Adrenal gland (tissue), 12 donors: ENCODE measurements around the gene SPTLC2. TPM values are rescaled to one million over a fixed set of nuclear protein-coding genes. Genes with fewer than 3 reads are reported as not detected.

Experiments used
- DNase-seq, 7 donors: peaks; one replicate each; pipeline ENCODE4 v3.0.0-alpha.2; 2019 to 2020
- H3K27ac ChIP-seq, 5 donors: fragments of 200-600 bp; sonication (generic) in 4 of 5; 1 replicate in 3 of 5; 2 replicates in 2 of 5; pipeline versions ENCODE4 v1.5.1 to v1.8.0; 2016 to 2020; ENCODE audit warnings: mild to moderate bottlenecking in 1 of 5
- H3K27me3 ChIP-seq: fragments of 200-600 bp; 2 replicates; pipeline ENCODE4 v1.8.0; 2021
- H3K36me3 ChIP-seq, 2 donors: fragments of 200-600 bp; replicated peaks in 1 of 2; 1 replicate in 1 of 2; 2 replicates in 1 of 2; pipeline versions ENCODE4 v1.5.1 to v1.8.0; 2018 to 2022
- H3K4me1 ChIP-seq, 2 donors: fragments of 200-600 bp; replicated peaks in 1 of 2; 1 replicate in 1 of 2; 2 replicates in 1 of 2; pipeline versions ENCODE4 v1.5.1 to v1.8.0; 2018 to 2021
- H3K4me3 ChIP-seq, 4 donors: fragments of 200-600 bp; sonication (generic) in 3 of 4; one replicate each; pipeline ENCODE4 v1.5.1; 2016 to 2018
- H3K9me3 ChIP-seq, 3 donors: fragments of 200-600 bp; sonication (generic) in 1 of 3; replicated peaks in 1 of 3; 1 replicate in 2 of 3; 2 replicates in 1 of 3; pipeline versions ENCODE4 v1.5.1 to v1.8.0; 2016 to 2021
- POLR2A ChIP-seq, 2 donors: fragments of 450-650 bp; IDR thresholded peaks; one replicate each; pipeline ENCODE4 v1.6.1; 2017; ENCODE audit warnings: antibody characterized with exemption in 2 of 2, mild to moderate bottlenecking in 2 of 2, moderate library complexity in 1 of 2
- WGBS, 4 donors: extraction: QIAGEN DNeasy Blood & Tissue Kit in 2 of 4; methylation state at CpG; one replicate each; pipeline versions ENCODE4 v1.1.5 to v1.1.7; 2013 to 2017; 5-methylcytosine and 5-hydroxymethylcytosine counted together
- intact Hi-C, 2 donors: fragments of 100-400 bp; cut with DNase I; formaldehyde crosslinking; loops; one replicate each; pipeline versions ENCODE4 v1.14.1 to v1.15.0; 2022 to 2023
- polyA plus RNA-seq, 3 donors: library from polyadenylated mRNA; stranded (reverse); fragments of 200-250 nt in 2 of 3; fragments of 350-450 nt in 1 of 3; fragmentation: Illumina TruSeq in 1 of 3; extraction: RNeasy Lipid Tissue Mini Kit (QIAGEN cat#74804) in 1 of 3; gene quantifications; one replicate each; pipeline ENCODE4 v1.2.3, GENCODE V29; 2013 to 2014
- total RNA-seq, 9 donors: library from RNA; depleted of rRNA in 4 of 9; stranded (reverse); fragments of >200 nt in 4 of 9; fragments of 120-200 nt in 1 of 9; fragmentation: NEBNext Ultra II Directional in 1 of 9; extraction: Animal tissue kit (Norgen Biotek cat#: 25700) in 1 of 9; gene quantifications; one replicate each; pipeline versions ENCODE4 v1.1.0 to v1.2.4, GENCODE V29; 2013 to 2023
- TF ChIP-seq, protein P1 (sequence below), 6 experiments: fragments of 450-650 bp in 4 of 6; fragments of 200-600 bp in 2 of 6; sonication (generic) in 1 of 6; IDR thresholded peaks; 1 replicate in 5 of 6; 2 replicates in 1 of 6; pipeline versions ENCODE4 v1.5.1 to v1.8.0; 2016 to 2021; ENCODE audit warnings: antibody characterized with exemption in 6 of 6, mild to moderate bottlenecking in 2 of 6, moderate library complexity in 1 of 6
- donor health status: healthy with polysubstance abuse.
- donor health status: Bipolar disorder and iron deficiency.
- donor health status: DM: yes; HTN: yes; CAD: no.
- donor health status: DM: no; HTN: no; CAD: no.
- donor health status: DM: no; HTN: no; CAD: no.
- donor health status: DM: yes; HTN: yes; CAD: no.

Gene SPTLC2
- total and polyA plus RNA-seq, 12 donors: 7.1 to 61.9 (median 35.6) TPM

DNA sequence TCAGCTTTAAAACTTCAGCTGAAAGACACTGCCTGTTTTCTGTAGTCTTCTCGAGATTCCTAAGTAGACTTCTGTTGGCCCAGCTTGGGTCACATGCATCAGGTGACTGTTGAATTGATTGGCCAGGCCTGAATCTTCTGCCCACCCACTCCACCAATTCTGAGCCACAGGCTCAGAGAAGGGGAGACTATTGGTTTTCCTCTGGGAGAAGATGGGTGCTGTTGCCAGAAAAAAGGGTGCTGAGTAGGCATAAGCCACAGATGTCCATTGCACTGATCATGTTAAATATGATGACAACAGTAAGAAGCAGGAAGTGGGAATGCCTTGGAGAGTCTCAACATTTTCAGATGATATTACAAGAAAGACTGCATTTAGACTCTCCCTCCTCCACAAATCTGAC lies 6.8 kb upstream of the SPTLC2 start:
- no peaks in the 10 kb centered on the region for H3K9me3 ChIP-seq
- no peak overlapping the region for H3K4me3 ChIP-seq
- WGBS, 4 donors: 56 to 91% (median 79%) methylated on average over 1 of the region's 1 CpG
- H3K36me3 ChIP-seq: no peaks in the 10 kb centered on the region
- TF ChIP-seq POLR2A (IDR thresholded peaks at IDR 0.05): no peak
- TF ChIP-seq, protein P1, sequence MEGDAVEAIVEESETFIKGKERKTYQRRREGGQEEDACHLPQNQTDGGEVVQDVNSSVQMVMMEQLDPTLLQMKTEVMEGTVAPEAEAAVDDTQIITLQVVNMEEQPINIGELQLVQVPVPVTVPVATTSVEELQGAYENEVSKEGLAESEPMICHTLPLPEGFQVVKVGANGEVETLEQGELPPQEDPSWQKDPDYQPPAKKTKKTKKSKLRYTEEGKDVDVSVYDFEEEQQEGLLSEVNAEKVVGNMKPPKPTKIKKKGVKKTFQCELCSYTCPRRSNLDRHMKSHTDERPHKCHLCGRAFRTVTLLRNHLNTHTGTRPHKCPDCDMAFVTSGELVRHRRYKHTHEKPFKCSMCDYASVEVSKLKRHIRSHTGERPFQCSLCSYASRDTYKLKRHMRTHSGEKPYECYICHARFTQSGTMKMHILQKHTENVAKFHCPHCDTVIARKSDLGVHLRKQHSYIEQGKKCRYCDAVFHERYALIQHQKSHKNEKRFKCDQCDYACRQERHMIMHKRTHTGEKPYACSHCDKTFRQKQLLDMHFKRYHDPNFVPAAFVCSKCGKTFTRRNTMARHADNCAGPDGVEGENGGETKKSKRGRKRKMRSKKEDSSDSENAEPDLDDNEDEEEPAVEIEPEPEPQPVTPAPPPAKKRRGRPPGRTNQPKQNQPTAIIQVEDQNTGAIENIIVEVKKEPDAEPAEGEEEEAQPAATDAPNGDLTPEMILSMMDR (IDR thresholded peaks at IDR 0.05): no peak
- H3K4me1 ChIP-seq: no peaks in the 10 kb centered on the region
- no peaks in the 10 kb centered on the region for H3K27me3 ChIP-seq
- peak in 1 of 7 donors; percentile 21 for DNase-seq
- no peak overlapping the region for H3K27ac ChIP-seq
- intact Hi-C loops: no loop called here

DNA sequence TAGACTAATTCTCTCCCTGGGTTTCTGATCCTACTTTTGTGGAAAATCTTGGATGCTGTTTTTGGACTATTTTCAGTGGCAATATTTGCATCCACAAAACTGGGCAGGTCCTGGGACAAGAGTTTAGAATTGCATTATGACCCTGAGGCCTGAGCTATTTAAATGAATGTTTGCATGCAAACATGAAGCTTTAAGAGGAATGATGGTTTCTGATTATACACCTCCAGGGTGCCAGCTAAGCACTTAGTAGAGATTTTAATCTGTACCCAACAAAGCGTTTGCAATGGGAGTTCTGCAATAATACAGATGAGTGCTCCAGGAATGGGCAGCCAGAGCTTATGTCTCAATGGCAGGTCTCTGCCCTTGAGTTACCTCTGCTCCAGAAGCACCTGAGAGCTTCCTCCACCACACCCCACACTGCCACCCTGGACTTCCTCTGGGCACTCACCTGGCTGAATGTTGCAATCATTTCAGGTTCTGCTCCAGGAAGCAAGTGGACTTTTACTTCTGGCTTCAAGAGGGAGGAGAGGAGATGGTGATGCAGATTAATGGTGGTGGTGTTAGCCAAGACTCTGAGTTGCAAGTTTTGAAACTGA lies 6.0 kb upstream of the SPTLC2 start:
- Histone ChIP-seq H3K27me3 (no peaks in the 10 kb centered on the region), H3K9me3 (no peaks in the 10 kb centered on the region), H3K4me3 (no peak overlapping the region), H3K36me3 (no peaks in the 10 kb centered on the region), H3K27ac (no peak overlapping the region), H3K4me1 (no peaks in the 10 kb centered on the region)
- TF ChIP-seq POLR2A (IDR thresholded peaks at IDR 0.05): no peak
- TF ChIP-seq, protein P1 (IDR thresholded peaks at IDR 0.05): no peak
- intact Hi-C loops: no loop called here
- WGBS, 4 donors: 17 to 79% (median 34%) methylated on average over 1 of the region's 1 CpG
- DNase-seq: no peak

DNA sequence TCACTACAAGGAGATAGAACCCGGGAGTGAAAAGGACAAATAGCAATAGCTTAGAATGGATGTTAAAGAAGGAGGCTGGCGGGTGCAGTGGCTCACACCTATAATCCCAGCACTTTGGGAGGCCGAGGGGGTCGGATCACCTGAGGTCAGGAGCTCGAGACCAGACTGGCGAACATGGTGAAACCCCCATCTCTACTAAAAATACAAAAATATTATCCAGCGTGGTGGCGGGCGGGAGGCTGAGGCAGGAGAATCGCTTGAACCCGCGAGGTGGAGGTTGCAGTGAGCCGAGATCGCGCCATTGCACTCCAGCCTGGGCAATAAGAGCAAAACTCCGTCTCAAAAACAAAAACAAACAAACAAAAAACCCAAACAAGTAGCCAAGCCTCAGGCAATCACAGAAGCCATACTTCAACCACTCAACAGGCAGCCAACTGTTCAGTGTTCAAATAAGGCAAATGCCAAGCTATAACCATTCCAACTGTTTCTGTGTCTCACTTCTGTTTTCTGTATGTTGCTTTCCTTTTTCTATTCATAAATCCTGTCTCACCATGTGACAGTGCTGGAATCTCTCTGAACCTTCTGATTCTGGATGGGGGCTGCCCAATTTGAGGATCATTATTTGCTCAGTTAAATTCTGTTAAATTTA lies 3.9 kb upstream of the SPTLC2 start:
- Histone ChIP-seq H3K27me3 (no peaks in the 10 kb centered on the region), H3K36me3 (no peaks in the 10 kb centered on the region), H3K9me3 (no peaks in the 10 kb centered on the region), H3K27ac (no peak overlapping the region), H3K4me1 (peaks cover 0 to 7% of the 10 kb centered on the region in 2 donors), H3K4me3 (no peak overlapping the region)
- TF ChIP-seq, protein P1 (IDR thresholded peaks at IDR 0.05): no peak
- TF ChIP-seq POLR2A (IDR thresholded peaks at IDR 0.05): no peak
- WGBS, 4 donors: 88 to 94% (median 92%) methylated on average over 16 of the region's 16 CpGs
- no peak for DNase-seq
- intact Hi-C loops: no loop called here

DNA sequence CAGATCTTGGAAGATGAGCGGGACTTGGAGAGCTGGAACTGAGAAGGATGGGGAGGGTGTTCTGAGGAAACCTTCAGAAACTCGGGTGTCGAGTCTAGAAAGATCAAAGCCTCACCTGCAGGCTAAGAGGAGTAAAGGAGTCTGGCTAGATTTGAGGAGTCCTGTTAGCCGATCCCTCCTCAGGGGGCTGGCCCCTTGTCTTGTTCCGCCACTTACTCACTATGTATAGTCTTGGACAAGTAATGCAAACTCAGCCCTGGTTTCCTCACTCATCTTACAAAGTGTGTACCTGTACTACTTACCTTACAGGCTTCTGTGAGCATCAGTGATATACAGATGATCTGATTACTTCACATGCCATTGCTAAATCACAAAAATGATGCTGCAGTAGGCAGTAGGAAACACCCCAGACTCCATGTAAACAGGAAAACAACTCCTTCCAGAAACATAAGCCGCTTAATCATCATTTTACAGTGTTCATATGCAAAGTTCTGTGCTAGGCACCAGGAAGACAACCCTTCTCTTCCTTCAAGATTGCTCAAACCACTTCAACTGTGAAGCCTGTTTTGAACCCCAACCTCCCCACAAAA lies 2.0 kb upstream of the SPTLC2 start:
- 84 to 89% (median 86%) methylated on average over 6 of the region's 6 CpGs for WGBS, 4 donors
- no peak overlapping the region for H3K27ac ChIP-seq
- TF ChIP-seq POLR2A (IDR thresholded peaks at IDR 0.05): no peak
- TF ChIP-seq, protein P1 (IDR thresholded peaks at IDR 0.05): no peak
- H3K9me3 ChIP-seq: no peaks in the 10 kb centered on the region
- H3K4me1 ChIP-seq: peaks cover 0 to 16% of the 10 kb centered on the region in 2 donors
- no peak overlapping the region for H3K4me3 ChIP-seq
- H3K27me3 ChIP-seq: no peaks in the 10 kb centered on the region
- DNase-seq: no peak
- intact Hi-C loops: no loop called here
- H3K36me3 ChIP-seq: no peaks in the 10 kb centered on the region
